ENCODE results near the gene CADM4.

DNA sequence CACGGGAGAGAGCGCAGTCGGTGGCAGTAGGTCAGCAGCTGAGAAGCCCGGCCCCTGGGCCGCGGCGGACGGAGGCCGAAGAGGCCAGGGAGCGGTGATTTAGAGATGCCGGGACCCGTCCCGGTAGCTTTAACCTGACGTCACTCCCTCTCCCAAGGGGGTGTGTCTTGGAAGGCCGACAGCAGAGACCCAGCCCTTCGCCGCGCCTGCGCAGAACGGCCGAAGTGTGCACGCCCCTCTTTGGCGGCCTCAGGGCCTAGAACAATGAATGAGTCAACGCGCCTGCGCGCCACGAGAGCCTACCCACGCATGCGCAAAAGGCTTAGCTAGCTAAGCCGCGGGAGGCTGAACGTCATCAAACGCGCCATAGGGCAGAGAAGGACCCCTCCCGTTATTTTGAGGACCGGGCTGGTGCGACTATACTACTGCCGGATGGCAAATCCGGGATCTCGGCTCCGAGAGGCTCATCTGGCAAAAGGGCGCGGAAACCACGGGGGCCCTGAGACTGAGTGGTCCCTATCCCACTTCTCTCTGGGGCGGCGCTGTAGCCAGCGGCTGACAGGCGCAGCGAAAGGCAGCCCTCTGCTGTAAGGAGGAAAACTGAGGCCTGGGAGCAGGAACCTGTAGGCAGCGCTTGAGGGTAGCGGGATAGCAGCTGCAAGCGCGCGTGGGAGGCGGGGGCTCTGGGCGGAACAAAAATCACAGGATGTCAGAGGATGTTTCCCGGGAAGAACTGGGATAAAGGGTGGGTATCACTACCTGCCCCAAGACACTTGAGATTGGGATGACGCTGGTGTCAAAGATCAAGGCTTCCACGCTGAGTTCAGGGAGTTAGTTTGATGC, 43.4 kb downstream of the CADM4 start, which contains the start of the genes IRGQ and ZNF576:
- TF ChIP-seq, protein P1, sequence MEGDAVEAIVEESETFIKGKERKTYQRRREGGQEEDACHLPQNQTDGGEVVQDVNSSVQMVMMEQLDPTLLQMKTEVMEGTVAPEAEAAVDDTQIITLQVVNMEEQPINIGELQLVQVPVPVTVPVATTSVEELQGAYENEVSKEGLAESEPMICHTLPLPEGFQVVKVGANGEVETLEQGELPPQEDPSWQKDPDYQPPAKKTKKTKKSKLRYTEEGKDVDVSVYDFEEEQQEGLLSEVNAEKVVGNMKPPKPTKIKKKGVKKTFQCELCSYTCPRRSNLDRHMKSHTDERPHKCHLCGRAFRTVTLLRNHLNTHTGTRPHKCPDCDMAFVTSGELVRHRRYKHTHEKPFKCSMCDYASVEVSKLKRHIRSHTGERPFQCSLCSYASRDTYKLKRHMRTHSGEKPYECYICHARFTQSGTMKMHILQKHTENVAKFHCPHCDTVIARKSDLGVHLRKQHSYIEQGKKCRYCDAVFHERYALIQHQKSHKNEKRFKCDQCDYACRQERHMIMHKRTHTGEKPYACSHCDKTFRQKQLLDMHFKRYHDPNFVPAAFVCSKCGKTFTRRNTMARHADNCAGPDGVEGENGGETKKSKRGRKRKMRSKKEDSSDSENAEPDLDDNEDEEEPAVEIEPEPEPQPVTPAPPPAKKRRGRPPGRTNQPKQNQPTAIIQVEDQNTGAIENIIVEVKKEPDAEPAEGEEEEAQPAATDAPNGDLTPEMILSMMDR (IDR thresholded peaks at IDR 0.05; ENCODE audit: low read depth, low read length), result no peak
- peak; percentile 38; the same call in 1 of the 2 replicates for TF ChIP-seq MYC (IDR thresholded peaks at IDR 0.05; ENCODE audit: low read depth, low read length)

All from NB4 (cell line).